Right renal pelvis (tissue), 4 donors: ENCODE data around the gene OR52N5. TPM values are rescaled to one million over a fixed set of nuclear protein-coding genes. Genes with fewer than 3 reads are reported as not detected.

Experiments
- DNase-seq, 4 donors: peaks; one replicate each; pipeline ENCODE4 v3.0.0-alpha.2; 2013; ENCODE audit warnings: low read depth in 4 of 4, low spot score in 3 of 4, missing footprints in 1 of 4
- polyA plus RNA-seq, 4 donors: library from polyadenylated mRNA; unstranded; fragments of 120-200 nt; gene quantifications; one replicate each; pipeline ENCODE4 v1.2.1, GENCODE V29; 2013; ENCODE audit not compliant: insufficient read length in 4 of 4

The OR52N5 gene
- polyA plus RNA-seq, 4 donors = not detected

GRCh38 chr11:5726351-5726750, 56.8 kb downstream of the OR52N5 start:
- DNase-seq = no peak

Other genes with a start within 250 kb of the OR52N5 start
- not detected for gene OR52H1, start 234.8 kb downstream of the OR52N5 start, polyA plus RNA-seq
- gene OR52B6, start 202.5 kb downstream of the OR52N5 start, polyA plus RNA-seq = under 1 TPM in 1 of 4 donors, not detected in 3; 0.05 TPM
- gene TRIM6, start 186.7 kb downstream of the OR52N5 start, polyA plus RNA-seq = 10 to 100 TPM; 16.9 to 73.5 (median 39.6) TPM
- 10 to 100 TPM in 3 of 4 donors, 1 to 10 TPM in 1; 8.2 to 12.7 (median 11.5) TPM for gene TRIM34, start 158.4 kb downstream of the OR52N5 start, polyA plus RNA-seq
- gene TRIM5, start 98.3 kb downstream of the OR52N5 start, polyA plus RNA-seq = 10 to 100 TPM; 34.8 to 46.9 (median 41.6) TPM
- gene TRIM22, start 93.6 kb downstream of the OR52N5 start, polyA plus RNA-seq = 10 to 100 TPM in 1 of 4 donors, 1 to 10 TPM in 3; 6.9 to 10.6 (median 7.9) TPM
- not detected for gene OR56B1, start 46.9 kb downstream of the OR52N5 start, polyA plus RNA-seq
- not detected for gene OR52N4, start 29.1 kb downstream of the OR52N5 start, polyA plus RNA-seq
- gene OR52N1, start 7.9 kb upstream of the OR52N5 start, polyA plus RNA-seq = not detected
- gene OR52N2, start 25.6 kb upstream of the OR52N5 start, polyA plus RNA-seq = not detected
- not detected for gene OR52E6, start 58.5 kb upstream of the OR52N5 start, polyA plus RNA-seq
- gene OR52E8, start 74.3 kb upstream of the OR52N5 start, polyA plus RNA-seq = not detected
- gene OR52E4, start 97.3 kb upstream of the OR52N5 start, polyA plus RNA-seq = under 1 TPM in 1 of 4 donors, not detected in 3; 0.03 TPM
- gene OR52E5, start 109.9 kb upstream of the OR52N5 start, polyA plus RNA-seq = not detected
- gene OR56A3, start 158.9 kb upstream of the OR52N5 start, polyA plus RNA-seq = under 1 TPM in 1 of 4 donors, not detected in 3; 0.05 TPM
- not detected for gene OR56A5, start 185.1 kb upstream of the OR52N5 start, polyA plus RNA-seq
- gene OR52L1, start 203.6 kb upstream of the OR52N5 start, polyA plus RNA-seq = not detected
- gene OR56A4, start 223.6 kb upstream of the OR52N5 start, polyA plus RNA-seq = under 1 TPM in 2 of 4 donors, not detected in 2; 0.01 to 0.06 TPM
- under 1 TPM in 1 of 4 donors, not detected in 3; under 0.01 TPM for gene OR56A1, start 247.4 kb upstream of the OR52N5 start, polyA plus RNA-seq